ENCODE data around the gene ATP5F1C. TPM values are rescaled to one million over a fixed set of nuclear protein-coding genes. Genes with fewer than 3 reads are reported as not detected.

The ATP5F1C gene
- total RNA-seq, 1 experiment from 2014 or later: 638 TPM

DNA sequence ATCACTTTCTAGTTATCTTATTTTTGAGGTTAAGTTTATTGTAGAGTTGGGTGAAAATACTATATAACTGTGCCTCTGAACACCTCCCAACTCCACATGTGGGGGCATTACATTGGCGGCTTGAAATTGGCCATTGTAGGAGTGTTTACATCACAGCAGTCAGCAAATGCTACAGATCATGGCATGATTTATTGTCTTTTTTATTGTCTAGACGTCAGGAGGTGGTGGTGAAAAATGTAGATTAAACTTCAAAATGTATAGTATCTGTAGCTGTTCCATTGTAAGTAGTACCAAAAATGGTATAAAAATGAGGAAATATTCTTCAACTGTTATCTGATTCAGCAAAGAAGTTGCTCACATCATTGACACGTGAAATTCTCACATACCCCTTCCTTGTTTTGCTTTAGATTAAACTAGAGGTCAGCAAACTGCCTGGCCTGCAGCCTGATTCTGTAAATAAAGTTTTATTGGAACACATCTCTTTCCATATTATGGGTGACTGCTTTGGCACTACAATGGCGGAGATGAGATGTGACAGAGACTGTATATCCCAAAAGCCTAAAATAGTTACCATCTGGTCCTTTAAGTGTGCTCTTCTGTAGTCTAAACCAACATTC is 65.4 kb downstream of the ATP5F1C start:
- no peak for DNase-seq (ENCODE audit: low spot score)

DNA sequence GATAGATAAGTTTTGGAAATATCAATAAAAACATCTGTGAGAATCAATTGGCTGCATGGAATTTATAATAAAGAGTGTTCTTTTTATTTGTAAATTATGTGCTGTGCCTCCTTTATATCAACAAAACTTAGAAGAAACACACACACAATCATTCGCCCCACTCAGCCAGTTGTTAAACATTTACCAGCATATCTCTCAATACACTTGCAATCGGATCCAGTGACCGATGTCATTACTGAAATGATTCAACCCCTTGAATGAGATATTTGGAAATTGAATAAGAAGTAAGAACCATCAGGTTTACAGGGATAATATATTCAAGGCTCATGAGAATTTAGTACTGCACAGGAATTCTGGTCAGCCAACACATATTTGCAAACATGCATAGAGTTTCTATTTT is 65.9 kb downstream of the ATP5F1C start:
- no peak for DNase-seq (ENCODE audit: low spot score)

DNA sequence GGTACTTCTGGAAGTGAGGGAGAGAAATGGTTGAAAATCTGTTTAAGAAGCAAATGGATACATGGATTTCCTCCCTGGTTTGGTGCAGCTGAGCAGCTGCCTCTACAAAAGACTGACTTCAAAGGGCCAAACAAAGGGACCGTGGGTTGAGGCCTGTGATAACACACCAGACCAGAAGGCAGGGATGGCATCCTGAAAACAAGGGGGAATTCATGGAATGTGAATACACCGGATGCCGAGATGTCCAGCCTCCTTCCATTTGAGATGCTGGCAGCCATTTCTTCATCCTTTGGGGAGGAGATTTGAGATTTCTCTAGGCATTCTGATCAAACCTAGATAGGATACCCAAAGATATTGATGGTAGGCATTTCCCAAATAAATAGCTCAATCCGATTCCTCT is 67.2 kb downstream of the ATP5F1C start:
- no peak for DNase-seq (ENCODE audit: low spot score)

DNA sequence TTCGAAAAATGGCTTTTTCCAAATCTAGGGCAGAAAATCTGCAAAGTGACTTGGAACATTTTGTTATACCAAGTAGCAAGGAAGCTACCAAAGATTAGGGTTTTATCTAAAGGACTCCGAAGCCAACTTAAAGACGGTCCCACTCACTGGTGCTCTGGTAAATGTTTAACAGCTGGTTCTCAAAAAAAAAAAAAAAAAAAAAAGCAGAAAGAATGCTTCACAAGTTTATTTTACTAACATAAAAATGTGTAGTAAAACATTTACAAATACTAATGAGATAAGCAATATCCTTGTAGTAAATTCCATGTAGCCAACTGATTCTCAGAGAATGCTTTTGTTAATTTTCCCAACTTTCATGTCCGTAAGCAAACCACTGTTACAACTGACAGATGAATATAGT is 68.7 kb downstream of the ATP5F1C start:
- no peak for DNase-seq (ENCODE audit: low spot score)

DNA sequence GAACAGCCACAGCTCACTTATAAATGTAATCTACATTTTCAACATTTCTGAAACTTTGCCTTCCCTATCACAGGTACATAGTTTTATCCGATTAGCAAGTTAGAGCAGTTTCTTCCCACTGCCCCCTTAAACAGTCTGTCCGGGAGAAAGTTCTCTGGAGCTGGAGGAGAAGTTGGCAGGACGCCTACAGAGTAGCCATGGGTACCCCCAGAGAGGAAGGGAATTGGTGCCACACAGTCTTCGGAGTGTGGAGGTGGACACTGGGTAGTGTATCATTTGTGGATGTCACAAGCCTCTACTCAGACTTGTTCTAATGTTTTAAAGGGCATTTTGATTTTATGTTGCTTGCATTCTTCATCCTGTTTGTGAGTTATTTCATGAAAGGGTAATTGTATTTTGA is 69.3 kb downstream of the ATP5F1C start:
- DNase-seq (ENCODE audit: low spot score): no peak

Other genes with a start within 250 kb of the ATP5F1C start
- 0.09 and 0.14 TPM in 2 replicates for gene ITIH5, start 121.2 kb upstream of the ATP5F1C start, total RNA-seq (2014; rRNA removed; shearing (Covaris generic))
- gene ITIH2, start 84.9 kb upstream of the ATP5F1C start, total RNA-seq (2014; rRNA removed; shearing (Covaris generic)): not detected in 2 replicates
- gene KIN, start 184 bp upstream of the ATP5F1C start, total RNA-seq (2014; rRNA removed; shearing (Covaris generic)): 19.6 and 23.0 TPM in 2 replicates
- gene TAF3, start 30.3 kb downstream of the ATP5F1C start, total RNA-seq (2014; rRNA removed; shearing (Covaris generic)): 3.3 and 3.6 TPM in 2 replicates

Measured in A172 (cell line).